GM12873 (cell line): Measurements from ENCODE around the gene LYPD3.

Experiments used
- TF ChIP-seq, protein P1 (sequence below): IDR thresholded peaks from 2 replicates; pipeline ENCODE4 v1.5.1; 2012; ENCODE audit warnings: low read depth, mild to moderate bottlenecking, moderate library complexity, low read length, control low read depth; ENCODE audit not compliant: insufficient read depth; ENCODE audit errors: missing control alignments

Gene LYPD3

DNA sequence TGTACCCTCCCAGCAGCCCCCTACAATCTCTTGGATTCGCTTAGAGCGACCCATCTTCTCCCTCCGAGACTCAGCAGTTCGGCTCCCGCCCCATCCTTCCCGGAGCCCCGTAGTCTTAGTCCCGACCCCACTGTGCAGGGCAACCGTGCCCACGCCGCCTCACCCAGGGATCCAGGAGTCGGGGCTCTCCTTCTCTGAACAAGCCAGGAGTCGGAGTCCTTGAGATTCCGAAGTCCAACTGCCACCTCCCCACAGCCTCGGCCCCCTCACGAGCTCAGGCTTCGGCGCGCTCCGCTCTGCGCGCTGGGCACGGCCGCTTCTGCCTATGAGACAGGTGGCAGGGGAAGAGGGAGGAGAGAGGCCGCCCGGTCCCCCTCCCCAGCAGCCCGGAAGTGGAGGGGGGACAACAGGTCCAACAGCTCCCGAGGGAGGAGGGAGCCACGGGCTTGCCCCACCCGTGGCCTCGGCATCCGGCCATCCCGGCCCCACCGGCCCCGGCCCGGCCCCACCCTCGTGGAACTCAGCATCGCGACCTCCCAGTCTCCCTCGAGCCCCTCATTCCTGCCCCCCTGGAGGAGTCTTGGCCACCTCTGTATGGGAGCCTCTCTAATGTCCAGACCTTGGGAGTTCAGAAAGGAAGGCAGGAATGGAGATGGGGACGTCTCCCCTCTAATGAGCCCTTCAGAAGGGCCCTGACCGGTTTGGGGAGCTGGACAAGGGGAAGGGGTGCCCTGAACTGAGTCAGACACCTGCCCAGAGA, 39.2 kb upstream of the LYPD3 start, which contains the start of gene PHLDB3:
Gene PHLDB3, minus strand, starts transcription at position 321 of the 760 bp plus-strand sequence. CDS start 628 bp downstream, outside the sequence.
- TF ChIP-seq, protein P1, sequence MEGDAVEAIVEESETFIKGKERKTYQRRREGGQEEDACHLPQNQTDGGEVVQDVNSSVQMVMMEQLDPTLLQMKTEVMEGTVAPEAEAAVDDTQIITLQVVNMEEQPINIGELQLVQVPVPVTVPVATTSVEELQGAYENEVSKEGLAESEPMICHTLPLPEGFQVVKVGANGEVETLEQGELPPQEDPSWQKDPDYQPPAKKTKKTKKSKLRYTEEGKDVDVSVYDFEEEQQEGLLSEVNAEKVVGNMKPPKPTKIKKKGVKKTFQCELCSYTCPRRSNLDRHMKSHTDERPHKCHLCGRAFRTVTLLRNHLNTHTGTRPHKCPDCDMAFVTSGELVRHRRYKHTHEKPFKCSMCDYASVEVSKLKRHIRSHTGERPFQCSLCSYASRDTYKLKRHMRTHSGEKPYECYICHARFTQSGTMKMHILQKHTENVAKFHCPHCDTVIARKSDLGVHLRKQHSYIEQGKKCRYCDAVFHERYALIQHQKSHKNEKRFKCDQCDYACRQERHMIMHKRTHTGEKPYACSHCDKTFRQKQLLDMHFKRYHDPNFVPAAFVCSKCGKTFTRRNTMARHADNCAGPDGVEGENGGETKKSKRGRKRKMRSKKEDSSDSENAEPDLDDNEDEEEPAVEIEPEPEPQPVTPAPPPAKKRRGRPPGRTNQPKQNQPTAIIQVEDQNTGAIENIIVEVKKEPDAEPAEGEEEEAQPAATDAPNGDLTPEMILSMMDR, result no peak

DNA sequence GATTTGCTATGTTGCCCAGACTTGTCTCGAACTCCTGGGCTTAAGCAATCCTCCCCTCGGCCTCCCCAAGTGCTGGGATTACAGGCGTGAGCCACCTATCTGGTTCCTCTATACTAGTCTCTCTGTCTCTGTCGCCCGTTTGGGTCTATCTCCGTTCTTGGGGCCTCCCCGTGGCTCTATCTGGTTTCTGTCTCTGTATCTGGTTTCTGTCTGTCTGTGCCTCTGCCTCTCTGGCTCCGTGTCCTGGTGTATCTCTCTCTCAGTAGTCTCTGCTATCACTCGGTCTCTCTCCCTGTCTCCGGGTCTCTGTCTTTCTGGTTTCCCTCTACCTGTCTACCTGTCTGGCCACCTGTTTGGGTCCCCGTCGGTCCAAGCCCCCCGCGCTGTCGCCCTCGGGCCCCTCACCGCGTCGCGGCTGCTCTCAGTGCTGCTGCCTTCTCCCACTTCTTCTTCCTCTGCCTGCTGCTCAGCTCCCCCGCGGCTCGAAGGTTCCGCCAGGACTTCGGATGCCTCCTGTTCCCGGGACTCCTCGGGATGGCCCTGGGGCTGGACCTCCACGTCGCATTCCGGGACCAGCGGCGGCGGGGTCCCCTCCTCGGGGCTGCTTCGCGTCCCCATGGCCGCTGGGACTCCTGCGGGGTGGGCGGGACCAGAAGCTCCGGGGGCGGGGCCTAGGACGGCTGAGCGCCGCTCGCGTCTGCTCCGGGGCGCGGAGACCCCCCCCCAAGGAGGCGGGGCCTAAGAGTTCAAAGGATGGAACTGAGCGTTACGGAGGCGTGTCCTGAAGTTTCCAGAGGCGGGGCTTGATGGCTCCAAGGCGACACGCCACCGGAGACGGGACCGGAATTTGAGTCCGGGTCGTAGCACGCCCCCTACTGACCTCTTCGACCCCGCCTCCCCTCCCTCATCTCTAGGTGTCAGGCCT, 38.4 kb upstream of the LYPD3 start:
- TF ChIP-seq, protein P1, result peak; percentile 31

DNA sequence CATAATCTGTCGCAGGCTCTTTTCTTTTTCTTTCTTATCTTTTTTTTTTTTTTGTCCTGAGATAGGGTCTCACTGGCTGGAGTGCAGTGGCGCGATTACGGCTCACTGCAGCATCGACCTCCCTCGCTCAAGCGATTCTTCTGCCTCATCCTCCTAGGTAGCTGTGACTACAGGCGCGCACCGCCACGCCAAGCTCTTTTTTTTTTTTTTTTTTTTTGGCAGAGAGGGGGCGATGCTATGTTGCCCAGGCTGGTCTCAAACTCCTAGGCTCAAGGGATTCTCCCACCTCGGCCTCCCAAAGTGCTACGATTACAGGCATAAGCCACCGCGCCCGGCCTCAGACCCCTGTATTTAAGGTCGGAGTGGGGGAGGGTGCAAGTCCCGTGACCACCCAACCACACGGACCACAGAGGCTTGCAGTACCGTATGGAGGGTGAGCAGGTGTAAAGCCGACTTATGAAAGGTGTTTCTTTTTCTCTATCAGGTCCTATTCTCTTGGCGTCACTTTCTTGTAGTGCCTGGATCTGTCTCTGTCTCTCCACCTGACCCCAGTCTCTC, 37.1 kb upstream of the LYPD3 start:
- TF ChIP-seq, protein P1, result no peak

DNA sequence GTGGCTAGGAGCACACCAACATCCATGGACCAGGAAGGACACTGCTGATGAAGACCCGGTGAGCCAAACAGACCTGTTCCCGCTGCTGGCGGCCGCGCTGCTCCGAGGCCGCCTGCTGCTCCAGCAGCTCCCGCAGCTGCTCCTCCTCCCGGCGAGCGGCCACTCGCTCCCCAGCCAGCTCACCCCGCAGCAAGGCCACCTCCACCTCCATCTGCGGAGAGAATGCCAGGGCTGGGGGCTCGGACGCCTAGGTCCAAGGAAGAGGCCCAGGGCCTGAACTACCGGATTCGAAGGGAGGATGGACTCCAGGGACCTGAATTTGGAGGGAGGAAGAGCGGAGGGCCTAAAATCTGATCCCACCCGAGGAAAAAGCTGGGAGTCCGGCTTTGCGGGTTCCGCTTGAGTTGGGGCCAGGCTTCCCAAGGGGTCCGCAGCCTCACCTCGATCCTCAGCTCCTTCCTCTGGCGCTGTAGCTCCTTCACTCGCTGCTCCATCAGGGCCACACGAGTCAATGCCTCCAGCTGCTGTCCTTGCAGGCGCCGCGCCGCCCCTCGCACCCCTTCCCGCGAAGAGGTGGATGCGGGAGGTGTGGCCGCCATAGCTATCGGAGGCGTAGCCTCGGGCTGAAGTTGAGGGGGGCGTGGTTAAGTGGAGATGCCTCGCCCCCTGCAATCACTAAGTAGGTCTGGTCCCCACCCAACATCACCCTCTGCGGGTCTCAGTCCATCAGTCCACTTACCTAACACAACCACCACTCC, 36.4 kb upstream of the LYPD3 start:
- TF ChIP-seq, protein P1, result no peak

DNA sequence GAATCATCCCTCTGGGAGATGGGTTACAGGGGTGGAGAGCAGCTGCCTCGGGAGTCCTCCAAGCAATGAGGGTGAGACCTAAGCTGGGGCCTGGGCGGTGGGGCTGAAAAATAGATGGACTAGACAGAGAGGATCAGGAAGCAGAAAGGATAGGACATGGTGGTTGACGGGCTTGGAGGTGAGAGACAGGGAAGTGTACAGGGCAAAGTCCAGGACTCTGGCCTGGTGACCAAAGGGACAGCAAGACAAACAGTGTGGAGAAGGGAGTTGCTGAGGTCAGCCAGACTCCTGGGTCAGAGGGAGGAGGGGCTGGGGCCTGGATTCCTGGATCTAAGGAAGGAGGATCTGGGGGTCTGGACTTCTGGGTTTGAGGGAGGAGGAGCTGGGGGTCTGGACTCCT, 33.6 kb upstream of the LYPD3 start:
- TF ChIP-seq, protein P1, result no peak

DNA sequence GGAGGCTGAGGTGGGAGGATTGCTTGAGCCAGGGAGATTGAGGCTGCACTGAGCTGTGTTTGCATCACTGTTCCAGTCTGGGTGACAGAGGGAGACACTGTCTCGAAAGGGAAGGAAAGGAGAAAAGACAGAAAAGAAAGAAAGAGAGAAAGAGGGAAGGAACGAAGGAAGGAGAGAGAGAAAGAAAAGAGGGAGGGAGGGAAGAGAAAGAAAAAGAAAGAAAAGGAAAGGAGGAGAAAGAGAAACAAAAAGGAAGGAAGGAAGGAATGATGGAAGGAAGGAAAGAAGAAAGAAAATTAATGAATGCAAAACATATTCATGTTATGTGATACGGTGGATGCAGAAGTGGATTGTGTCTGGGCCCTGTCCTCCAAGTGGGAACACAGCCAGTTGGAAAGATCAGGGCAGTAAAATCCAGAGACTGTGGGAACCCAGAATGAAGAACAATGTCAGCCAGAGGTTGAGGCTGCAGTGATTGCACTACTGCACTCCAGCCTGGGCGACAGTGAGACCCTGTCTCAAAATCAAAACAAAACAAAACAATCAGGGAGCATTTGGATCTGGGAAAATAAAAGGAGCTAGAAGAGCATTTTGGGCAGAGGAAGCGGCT, 32.9 kb upstream of the LYPD3 start:
- TF ChIP-seq, protein P1, result no peak
